HEK293 (cell line): ENCODE measurements around the gene TMEM236.

Source experiments
- CTCF ChIA-PET: fragments of 350-600 bp; formaldehyde crosslinking; extraction: SDS; loops from one replicate; lab custom pipeline; 2021; ENCODE audit warnings: antibody characterized with exemption; lab: Yijun Ruan, JAX
- POLR2A ChIA-PET: fragments of 300-600 bp; formaldehyde crosslinking; extraction: SDS; loops from one replicate; lab custom pipeline; 2020; ENCODE audit warnings: antibody characterized with exemption, inconsistent platforms; lab: Yijun Ruan, JAX
- H3K27ac ChIP-seq: fragments of 200-500 bp; sonication (Bioruptor generic); 2 replicates; pipeline ENCODE4 v1.5.1; 2014; ENCODE audit warnings: low read depth, low read length, control low read depth, inconsistent platforms; ENCODE audit errors: extremely low read depth
- H3K36me3 ChIP-seq, 2 experiments: fragments of 200-500 bp in 1 of 2; sonication (Bioruptor generic) in 1 of 2; 1 replicate in 1 of 2; 2 replicates in 1 of 2; pipeline ENCODE4 v1.5.1; 2014 to 2017; ENCODE audit warnings: inconsistent platforms in 2 of 2, low read length in 2 of 2; ENCODE audit not compliant: control insufficient read depth in 2 of 2, insufficient read depth in 1 of 2
- H3K4me1 ChIP-seq: fragments of 200-500 bp; sonication (Bioruptor generic); 2 replicates; pipeline ENCODE4 v1.5.1; 2014; ENCODE audit warnings: mild to moderate bottlenecking, low read length, inconsistent platforms; ENCODE audit not compliant: control insufficient read depth, insufficient read depth
- H3K4me3 ChIP-seq: 2 replicates; pipeline ENCODE4 v1.5.1; 2011; ENCODE audit warnings: low read depth, mild to moderate bottlenecking, control low read depth, low read length, moderate library complexity
- H3K9me3 ChIP-seq: fragments of 200-500 bp; sonication (Bioruptor generic); 2 replicates; pipeline ENCODE4 v1.5.1; 2014; ENCODE audit warnings: low read depth, low read length, inconsistent platforms; ENCODE audit not compliant: control insufficient read depth, insufficient read depth
- ATF2 ChIP-seq: fragments of 450-650 bp; formaldehyde crosslinking; IDR thresholded peaks from 2 replicates; pipeline ENCODE4 v1.5.1; 2016; ENCODE audit warnings: missing biosample characterization, missing genetic modification characterization, low read depth
- GLIS1 ChIP-seq: fragments of 450-650 bp; formaldehyde crosslinking; IDR thresholded peaks from 2 replicates; pipeline ENCODE4 v1.5.1; 2016; ENCODE audit warnings: missing biosample characterization, missing genetic modification characterization
- KLF9 ChIP-seq: fragments of 450-650 bp; formaldehyde crosslinking; IDR thresholded peaks from 2 replicates; pipeline ENCODE4 v1.5.1; 2016; ENCODE audit warnings: missing biosample characterization, missing genetic modification characterization, low read depth
- OVOL3 ChIP-seq: fragments of 450-650 bp; formaldehyde crosslinking; IDR thresholded peaks from 2 replicates; pipeline ENCODE4 v1.5.1; 2016; ENCODE audit warnings: missing biosample characterization, missing genetic modification characterization
- PRDM1 ChIP-seq: fragments of 450-650 bp; formaldehyde crosslinking; IDR thresholded peaks from 2 replicates; pipeline ENCODE4; 2016; ENCODE audit warnings: missing biosample characterization, missing genetic modification characterization
- REPIN1 ChIP-seq: fragments of 450-650 bp; formaldehyde crosslinking; IDR thresholded peaks from 2 replicates; pipeline ENCODE4 v1.5.1; 2017; ENCODE audit warnings: missing biosample characterization, missing genetic modification characterization, low read depth
- TCF7L2 ChIP-seq: IDR thresholded peaks from 2 replicates; pipeline ENCODE4 v1.6.1; 2011; ENCODE audit warnings: low read depth, mild to moderate bottlenecking, inconsistent platforms, low read length, moderate library complexity, borderline replicate concordance
- ZNF121 ChIP-seq: fragments of 450-650 bp; formaldehyde crosslinking; IDR thresholded peaks from 2 replicates; pipeline ENCODE4 v1.5.1; 2016; ENCODE audit warnings: missing biosample characterization, missing genetic modification characterization
- ZNF362 ChIP-seq: fragments of 450-650 bp; formaldehyde crosslinking; IDR thresholded peaks from 2 replicates; pipeline ENCODE4 v1.5.1; 2016; ENCODE audit warnings: missing biosample characterization, missing genetic modification characterization
- ZNF600 ChIP-seq: fragments of 450-650 bp; formaldehyde crosslinking; IDR thresholded peaks from 2 replicates; pipeline ENCODE4 v1.5.1; 2016; ENCODE audit warnings: missing biosample characterization, missing genetic modification characterization
- ZNF629 ChIP-seq: fragments of 450-650 bp; formaldehyde crosslinking; IDR thresholded peaks from 2 replicates; pipeline ENCODE4 v1.5.1; 2017; ENCODE audit warnings: missing biosample characterization, missing genetic modification characterization
- ZNF660 ChIP-seq: fragments of 450-650 bp; IDR thresholded peaks from 2 replicates; pipeline ENCODE4 v1.5.1; 2018; ENCODE audit warnings: missing biosample characterization, mild to moderate bottlenecking, missing genetic modification characterization
- ZNF664 ChIP-seq: fragments of 450-650 bp; formaldehyde crosslinking; IDR thresholded peaks from 2 replicates; pipeline ENCODE4 v1.5.1; 2016; ENCODE audit warnings: missing biosample characterization, missing genetic modification characterization
- ZNF76 ChIP-seq: fragments of 450-650 bp; formaldehyde crosslinking; IDR thresholded peaks from 2 replicates; pipeline ENCODE4; 2016; ENCODE audit warnings: low read depth, missing biosample characterization, missing genetic modification characterization, borderline replicate concordance
- ZNF777 ChIP-seq: fragments of 450-650 bp; formaldehyde crosslinking; IDR thresholded peaks from 2 replicates; pipeline ENCODE4 v1.5.1; 2017; ENCODE audit warnings: missing biosample characterization, missing genetic modification characterization, borderline replicate concordance
- ZNF837 ChIP-seq: fragments of 450-650 bp; formaldehyde crosslinking; IDR thresholded peaks from 2 replicates; pipeline ENCODE4 v1.5.1; 2016; ENCODE audit warnings: missing biosample characterization, missing genetic modification characterization
- TF ChIP-seq, protein P1 (sequence below): fragments of 450-650 bp; formaldehyde crosslinking; IDR thresholded peaks from 2 replicates; pipeline ENCODE4 v1.5.1; 2017; ENCODE audit warnings: missing biosample characterization, missing genetic modification characterization

Gene TMEM236

GRCh38 chr10:17789396-17789795 lies 37.4 kb downstream of the TMEM236 start:
- no peak for TF ChIP-seq GLIS1 (tag by site-specific recombination)
- TF ChIP-seq, protein P1, sequence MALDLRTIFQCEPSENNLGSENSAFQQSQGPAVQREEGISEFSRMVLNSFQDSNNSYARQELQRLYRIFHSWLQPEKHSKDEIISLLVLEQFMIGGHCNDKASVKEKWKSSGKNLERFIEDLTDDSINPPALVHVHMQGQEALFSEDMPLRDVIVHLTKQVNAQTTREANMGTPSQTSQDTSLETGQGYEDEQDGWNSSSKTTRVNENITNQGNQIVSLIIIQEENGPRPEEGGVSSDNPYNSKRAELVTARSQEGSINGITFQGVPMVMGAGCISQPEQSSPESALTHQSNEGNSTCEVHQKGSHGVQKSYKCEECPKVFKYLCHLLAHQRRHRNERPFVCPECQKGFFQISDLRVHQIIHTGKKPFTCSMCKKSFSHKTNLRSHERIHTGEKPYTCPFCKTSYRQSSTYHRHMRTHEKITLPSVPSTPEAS (tag by site-specific recombination) = no peak
- no peak for TF ChIP-seq ZNF362 (tag by site-specific recombination)
- TF ChIP-seq ATF2 (tag by site-specific recombination) = no peak
- no peak for TF ChIP-seq ZNF600 (tag by site-specific recombination)
- no peak for TF ChIP-seq ZNF76
- no peak for TF ChIP-seq REPIN1 (tag by site-specific recombination)
- Histone ChIP-seq H3K4me1 (no peaks in the 10 kb centered on the region), H3K4me3 (no peak overlapping the region), H3K9me3 (no peaks in the 10 kb centered on the region), H3K36me3 (no peaks in the 10 kb centered on the region), H3K27ac (no peak overlapping the region)
- ChIA-PET CTCF (interaction anchor here (0.9 kb wide), 1 partner anchor 9 kb away, joined by 3 read pairs; no protein-coding TSS in a partner anchor), POLR2A (no interaction called here)

- ChIA-PET POLR2A (no interaction called here), CTCF (no interaction called here)
- Histone ChIP-seq H3K4me3 (no peak overlapping the region), H3K36me3 (no peaks in the 10 kb centered on the region), H3K4me1 (no peaks in the 10 kb centered on the region), H3K27ac (no peak overlapping the region), H3K9me3 (no peaks in the 10 kb centered on the region)
- TF ChIP-seq OVOL3 (tag by site-specific recombination) = no peak
- no peak for TF ChIP-seq ZNF777 (tag by site-specific recombination)
- TF ChIP-seq ZNF837 (tag by site-specific recombination) = no peak
- TF ChIP-seq PRDM1 (tag by site-specific recombination) = no peak
Measured at GRCh38 chr10:17790651-17791050, 38.6 kb downstream of the TMEM236 start.

- POLR2A ChIA-PET = no interaction called here
- H3K9me3 ChIP-seq = no peaks in the 10 kb centered on the region
- CTCF ChIA-PET = interaction anchor here (0.6 kb wide), 1 partner anchor 946 kb away, joined by 3 read pairs; no protein-coding TSS in a partner anchor
- no peaks in the 10 kb centered on the region for H3K4me1 ChIP-seq
- TF ChIP-seq ZNF664 (tag by site-specific recombination) = 0 out of 2 replicates have a peak, but pooled peaks have one; percentile 15
- TF ChIP-seq ZNF629 (tag by site-specific recombination) = no peak
- no peak overlapping the region for H3K4me3 ChIP-seq
- no peak overlapping the region for H3K27ac ChIP-seq
- no peaks in the 10 kb centered on the region for H3K36me3 ChIP-seq
Measured at GRCh38 chr10:17792991-17793390, 41.0 kb downstream of the TMEM236 start.

DNA sequence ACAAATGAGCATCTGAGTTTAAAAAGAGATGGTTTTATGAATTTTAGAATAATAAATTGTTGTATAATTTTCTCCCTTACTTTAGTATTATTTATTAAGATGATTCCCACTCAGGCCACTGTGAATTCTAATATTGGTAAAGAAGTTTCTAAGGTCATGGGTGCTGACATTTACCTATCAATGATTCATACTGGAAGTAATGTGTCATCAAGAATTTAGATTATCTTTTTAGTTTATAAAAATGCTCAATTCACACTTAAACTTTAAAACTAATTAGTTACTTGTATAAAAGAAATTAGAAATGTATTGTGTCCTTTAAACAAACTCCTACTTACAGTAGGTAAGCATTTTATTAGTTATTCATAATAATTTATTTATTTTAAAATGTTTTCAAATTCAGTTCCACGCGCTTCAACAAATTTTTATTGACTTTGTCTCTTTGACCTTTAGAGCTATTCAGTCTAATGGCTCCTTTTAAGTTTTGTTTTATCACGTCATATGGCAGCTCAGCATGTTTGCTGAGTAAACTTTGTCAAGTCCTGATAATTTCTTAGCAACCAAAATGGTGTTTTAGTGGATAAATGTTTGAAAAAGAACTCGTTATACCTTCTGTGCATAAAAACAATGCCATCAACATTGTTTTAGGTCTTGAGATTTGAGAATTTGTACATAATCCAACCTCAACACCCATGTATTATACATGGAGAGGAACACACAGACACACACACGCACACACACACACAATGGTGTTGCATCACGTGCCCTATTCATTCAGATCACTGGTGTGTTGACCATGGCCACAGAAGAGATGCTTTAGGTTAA lies 42.0 kb downstream of the TMEM236 start:
- Histone ChIP-seq H3K36me3 (no peaks in the 10 kb centered on the region), H3K4me1 (no peaks in the 10 kb centered on the region), H3K9me3 (no peaks in the 10 kb centered on the region), H3K27ac (no peak overlapping the region), H3K4me3 (no peak overlapping the region)
- CTCF ChIA-PET = interaction anchor here (0.7 kb wide), 1 partner anchor 464 kb away, joined by 3 read pairs; no protein-coding TSS in a partner anchor
- POLR2A ChIA-PET = no interaction called here
- TF ChIP-seq ZNF660 (tag by site-specific recombination) (no peak), KLF9 (no peak), TCF7L2 (peak; percentile 39; the same call in 1 of the 2 replicates), ZNF121 (tag by site-specific recombination) (no peak)
